ENCODE measurements around the gene GALNT18. TPM values are rescaled to one million over a fixed set of nuclear protein-coding genes. Genes with fewer than 3 reads are reported as not detected.
"Not testable (repeated sequence)": the region's sequence is repeated elsewhere in the genome, so short reads cannot be mapped to it uniquely, and the experiment has no call there.

The GALNT18 gene
- polyA plus RNA-seq, 3 donors = 9.4 to 16.5 (median 9.6) TPM

GRCh38 chr11:11378184-11378940 is 243.4 kb downstream of the GALNT18 start:
- WGBS, 3 donors = 84 to 93% (median 88%) methylated on average over 8 of the region's 8 CpGs
- no peak overlapping the region for H3K27ac ChIP-seq (ENCODE audit: low read depth, low read length)

DNA sequence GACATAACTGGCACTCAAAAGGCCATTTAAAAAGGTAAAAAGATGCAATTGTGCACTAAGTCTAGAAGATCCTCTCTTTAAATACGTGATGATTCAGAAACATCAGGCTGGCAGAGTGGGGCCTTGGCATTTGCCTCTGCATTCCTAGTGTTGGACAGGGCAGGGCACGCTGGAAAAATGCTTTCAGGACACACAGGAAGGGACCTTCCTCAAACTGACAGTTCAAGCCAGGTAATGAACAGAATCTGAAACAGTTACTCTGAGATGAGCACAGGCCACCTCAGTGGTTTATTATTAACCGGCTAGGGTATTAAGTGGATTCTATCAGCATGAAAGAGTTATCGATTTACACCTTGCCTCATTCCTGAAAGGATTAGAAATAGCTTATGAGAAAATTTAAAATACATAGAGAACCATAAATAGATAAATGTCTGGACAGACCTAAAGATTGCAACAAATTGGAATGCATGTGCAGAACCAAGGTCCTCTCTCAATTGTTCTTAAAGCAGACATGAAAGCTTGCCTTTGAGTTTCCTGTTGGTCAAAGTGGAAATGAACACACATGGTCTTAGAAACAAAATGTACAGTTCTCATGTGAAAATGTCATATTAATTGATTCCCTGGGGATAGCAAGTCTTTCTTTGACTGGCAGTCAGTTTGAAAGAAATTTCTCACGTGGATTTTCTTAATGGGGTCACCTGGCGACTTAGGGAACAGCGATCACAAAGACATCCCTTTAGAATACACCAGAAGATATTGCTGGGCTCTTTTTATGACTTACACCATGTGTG is 247.3 kb downstream of the GALNT18 start:
- WGBS, 3 donors = 77 to 90% (median 89%) methylated on average over 7 of the region's 7 CpGs

DNA sequence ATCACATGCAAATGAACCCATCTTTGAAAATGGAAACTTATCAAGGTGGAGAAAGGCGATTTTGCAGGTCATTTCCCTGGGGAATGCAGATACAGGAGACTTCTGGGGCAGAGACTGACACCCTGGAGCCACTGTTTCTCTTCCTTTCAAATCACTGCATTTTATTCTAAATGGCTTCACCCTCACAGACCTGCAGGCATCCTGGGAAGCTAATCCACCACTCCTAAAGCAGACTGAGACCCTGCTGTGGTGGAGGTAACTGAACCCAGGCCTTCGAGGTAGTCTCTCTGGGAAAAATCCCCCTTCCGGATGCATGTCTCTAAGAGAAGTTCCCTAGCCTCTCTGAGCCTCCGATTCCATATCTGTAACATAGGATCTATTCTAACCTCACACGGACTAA is 247.9 kb downstream of the GALNT18 start:
- H3K27ac ChIP-seq (ENCODE audit: low read depth, low read length) = no peak overlapping the region
- 73 to 88% (median 85%) methylated on average over 5 of the region's 5 CpGs for WGBS, 3 donors

More for the DNA sequence above, 247.3 kb downstream of the GALNT18 start:
- no peak overlapping the region for H3K27ac ChIP-seq (ENCODE audit: low read depth, low read length)

DNA sequence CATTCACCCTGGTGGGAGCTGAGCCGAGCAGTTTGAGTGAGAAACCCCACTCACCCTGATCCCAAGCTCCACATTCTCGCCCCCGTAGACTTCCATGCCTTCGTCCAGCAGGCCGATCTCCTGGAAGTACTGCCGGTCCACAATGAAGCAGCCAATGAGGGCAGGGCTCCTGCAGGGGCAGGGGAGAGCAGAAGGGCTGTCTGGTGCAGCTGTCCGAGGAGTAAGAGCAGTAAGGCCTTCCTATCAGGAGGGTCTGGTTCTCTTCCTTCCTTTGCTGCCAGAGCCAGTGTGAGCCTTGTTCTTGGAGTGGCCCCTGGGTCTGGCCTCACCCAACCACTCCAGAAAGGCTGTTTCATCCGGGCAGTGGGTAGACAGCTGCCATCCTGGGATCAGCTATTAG is 249.3 kb downstream of the GALNT18 start:
- WGBS, 3 donors = 92 to 95% (median 94%) methylated on average over 8 of the region's 8 CpGs

GRCh38 chr11:11370962-11371303 is 250.9 kb downstream of the GALNT18 start:
- WGBS, 3 donors = 79 to 82% (median 81%) methylated on average over 6 of the region's 6 CpGs
- H3K27ac ChIP-seq (ENCODE audit: low read depth, low read length) = no peak overlapping the region

More for the DNA sequence above, 249.3 kb downstream of the GALNT18 start:
- no peak overlapping the region for H3K27ac ChIP-seq (ENCODE audit: low read depth, low read length)

DNA sequence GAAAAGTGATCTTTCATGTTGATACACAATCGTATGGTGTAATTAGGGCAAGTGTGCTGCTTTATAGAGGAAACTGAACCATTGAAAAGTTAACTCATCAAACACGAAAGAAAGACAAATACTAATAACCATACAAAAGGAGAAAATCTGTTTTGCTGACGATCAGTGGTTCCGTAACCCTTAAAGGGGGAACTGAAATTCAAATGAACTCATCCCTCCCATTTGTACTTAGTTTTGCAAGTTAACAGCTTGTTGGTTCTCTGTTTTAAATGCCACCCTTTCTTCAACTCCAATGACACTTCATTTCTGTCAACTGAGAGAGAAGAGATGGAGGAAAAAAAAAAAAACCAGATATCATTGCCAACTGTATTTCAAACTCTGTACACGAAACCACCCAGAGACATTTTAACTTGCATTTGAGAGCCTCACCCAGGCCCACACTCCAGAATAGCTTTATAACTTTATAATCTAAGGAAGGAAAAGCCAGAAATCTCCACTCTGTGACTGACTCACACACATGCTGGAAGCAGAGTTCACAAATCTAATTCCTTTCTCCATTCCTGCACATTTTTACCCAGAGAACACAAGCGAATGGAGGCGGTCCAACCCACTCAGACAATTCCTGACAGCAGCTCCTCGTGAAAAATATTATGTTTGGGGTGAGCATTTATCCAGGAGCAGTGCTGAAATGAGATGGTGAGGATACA is 251.4 kb downstream of the GALNT18 start:
- WGBS, 3 donors = 75 to 83% (median 82%) methylated on average over 8 of the region's 8 CpGs
- H3K27ac ChIP-seq (ENCODE audit: low read depth, low read length) = no peak overlapping the region

- WGBS, 3 donors = 94 to 100% (median 96%) methylated on average over 1 of the region's 1 CpG
- H3K27ac ChIP-seq (ENCODE audit: low read depth, low read length) = no peak overlapping the region
Measured at GRCh38 chr11:11366793-11367192, 255.0 kb downstream of the GALNT18 start.

DNA sequence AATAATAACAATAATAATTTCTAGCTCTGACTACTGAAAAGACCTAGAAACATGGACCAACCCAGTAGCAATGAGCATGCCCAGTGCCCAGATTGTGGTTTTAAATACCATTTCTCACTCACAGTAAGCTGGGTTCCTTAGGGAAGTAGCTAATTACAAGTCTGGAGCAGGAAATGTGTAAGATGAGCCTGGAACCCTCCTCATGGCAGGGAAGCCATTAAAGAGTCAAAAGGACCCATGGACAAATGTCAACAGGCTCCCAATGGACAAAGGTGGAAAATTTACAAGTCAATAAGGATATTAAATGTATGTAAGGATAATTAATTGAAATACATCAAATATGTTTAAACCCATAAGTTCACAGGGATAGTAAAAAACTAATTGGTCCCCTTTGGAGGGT is 258.1 kb downstream of the GALNT18 start:
- no peak overlapping the region for H3K27ac ChIP-seq (ENCODE audit: low read depth, low read length)

- no peak overlapping the region for H3K27ac ChIP-seq (ENCODE audit: low read depth, low read length)
- 68 to 79% (median 79%) methylated on average over 3 of the region's 3 CpGs for WGBS, 3 donors
Measured at GRCh38 chr11:11359611-11360010, 262.2 kb downstream of the GALNT18 start.

- H3K27ac ChIP-seq (ENCODE audit: low read depth, low read length) = no peak overlapping the region
- WGBS, 3 donors = 87 to 95% (median 92%) methylated on average over 9 of the region's 9 CpGs
Measured at GRCh38 chr11:11356842-11357241, 265.0 kb downstream of the GALNT18 start.

- 60 to 92% (median 89%) methylated on average over 11 of the region's 11 CpGs for WGBS, 3 donors
Measured at GRCh38 chr11:11352878-11353277, 268.9 kb downstream of the GALNT18 start, which contains the start of gene CSNK2A3. TSS of gene CSNK2A3 (minus strand) at chr11:11353250. CDS start at chr11:11353119, 131 bp downstream.

DNA sequence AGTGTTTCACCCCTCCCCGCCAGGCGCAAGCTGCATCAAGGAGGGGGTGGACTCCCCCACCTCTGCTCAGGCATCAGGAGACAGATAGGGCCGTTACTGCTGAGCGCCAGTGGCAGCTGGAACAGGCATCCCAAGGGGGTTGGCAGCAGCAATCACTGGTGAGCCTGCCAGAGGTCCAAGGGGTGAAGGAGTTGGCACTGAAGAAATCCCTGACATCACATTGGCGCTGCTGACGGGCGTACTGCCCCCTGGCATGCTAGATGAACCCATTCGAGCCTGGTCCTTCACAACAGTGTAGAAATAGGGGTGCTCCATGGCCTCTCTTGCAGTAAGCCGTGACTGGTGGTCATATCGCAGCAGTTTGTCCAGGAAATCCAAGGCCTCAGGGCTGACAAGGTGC is 270.0 kb downstream of the GALNT18 start:
- H3K27ac ChIP-seq (ENCODE audit: low read depth, low read length) = not testable (repeated sequence)
- WGBS, 3 donors = 74 to 83% (median 79%) methylated on average over 8 of the region's 10 CpGs

More at GRCh38 chr11:11352878-11353277, 268.9 kb downstream of the GALNT18 start, which contains the start of gene CSNK2A3:
- not testable (repeated sequence) for H3K27ac ChIP-seq (ENCODE audit: low read depth, low read length)

DNA sequence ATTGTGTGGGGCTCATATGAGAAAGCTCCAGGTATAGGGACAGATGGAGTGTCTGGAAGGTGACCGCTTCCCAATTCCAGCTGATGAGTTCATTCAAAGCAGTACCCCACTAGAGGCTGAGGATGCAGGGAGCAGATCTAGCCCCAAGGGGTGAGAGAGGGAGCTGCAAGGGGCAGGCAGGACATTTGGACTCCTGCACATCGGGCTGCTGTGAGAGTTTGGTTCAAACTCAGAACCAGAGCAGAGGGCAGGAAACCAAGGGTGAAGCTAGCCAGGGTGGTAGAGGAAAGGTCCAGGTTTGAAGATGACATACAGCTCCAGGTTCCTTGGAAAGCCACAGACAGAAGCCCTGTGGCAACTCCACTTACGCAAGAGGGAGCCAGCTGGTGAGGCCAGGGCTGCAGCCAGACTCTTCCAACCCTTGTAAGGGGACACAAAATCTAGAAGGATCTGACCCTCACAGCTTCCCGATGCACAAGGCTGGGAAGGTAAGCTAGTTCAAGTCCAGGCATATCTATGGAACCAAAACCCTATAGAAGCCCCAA is 270.7 kb downstream of the GALNT18 start:
- 83 to 91% (median 84%) methylated on average over 4 of the region's 4 CpGs for WGBS, 3 donors
- H3K27ac ChIP-seq (ENCODE audit: low read depth, low read length) = no peak overlapping the region

DNA sequence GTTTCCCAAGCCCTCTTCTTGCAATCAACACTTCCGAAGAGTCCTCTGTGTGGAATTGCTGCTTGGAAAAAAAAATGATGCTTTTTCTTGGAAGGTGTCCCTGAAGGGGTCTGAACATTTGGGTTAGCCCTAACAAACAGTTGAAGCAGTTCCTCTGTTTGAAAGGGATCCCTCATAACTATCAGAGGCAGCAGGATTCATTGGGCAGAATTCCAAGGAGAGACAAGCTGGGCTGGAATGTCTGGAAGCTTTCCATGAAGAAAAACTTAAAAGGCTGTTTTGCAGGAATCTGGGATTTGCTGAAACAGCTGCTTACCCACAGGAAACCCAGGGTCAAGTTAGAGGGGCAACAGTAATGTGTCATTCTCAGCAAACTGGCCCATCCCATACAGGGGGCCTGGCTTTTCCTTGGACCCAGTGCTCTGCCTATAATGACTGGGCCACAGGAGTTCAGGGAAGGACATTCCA is 271.9 kb downstream of the GALNT18 start:
- H3K27ac ChIP-seq (ENCODE audit: low read depth, low read length) = no peak overlapping the region
- 44 to 82% (median 49%) methylated on average over 1 of the region's 1 CpG for WGBS, 3 donors

DNA sequence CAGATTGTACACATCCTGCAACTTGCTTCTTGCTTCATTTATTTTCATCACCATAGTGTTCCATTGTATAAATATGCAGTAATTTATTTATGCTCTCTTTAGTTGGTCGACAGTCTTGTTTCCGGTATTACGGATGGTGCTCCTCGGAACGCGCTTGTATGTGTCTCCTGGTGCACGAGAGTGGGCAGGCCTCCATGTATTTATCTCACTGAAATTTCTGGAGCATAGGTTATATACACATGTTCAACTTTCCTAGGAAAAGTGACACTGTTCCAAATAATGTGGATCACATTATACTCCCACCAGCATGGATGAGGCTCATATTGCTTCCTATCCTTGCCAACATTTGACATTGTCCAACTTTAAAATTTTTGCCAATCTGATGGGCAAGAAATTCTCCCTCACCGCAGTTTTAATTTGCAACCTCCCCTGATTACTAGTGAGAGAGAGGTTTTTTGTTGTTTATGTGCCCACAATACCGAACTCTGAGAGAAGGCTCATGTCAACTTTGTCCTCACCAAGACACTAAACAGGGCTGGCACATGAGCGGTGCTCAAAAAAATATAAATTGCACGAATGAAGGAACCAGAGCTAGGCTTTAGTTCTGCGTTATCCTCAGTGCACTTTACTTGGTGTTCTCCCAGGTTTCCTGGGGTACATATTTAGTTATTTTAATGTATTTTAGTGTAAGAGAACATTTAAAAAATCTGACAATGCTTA is 272.5 kb downstream of the GALNT18 start:
- 50 to 77% (median 50%) methylated on average over 12 of the region's 12 CpGs for WGBS, 3 donors
- no peak overlapping the region for H3K27ac ChIP-seq (ENCODE audit: low read depth, low read length)

GRCh38 chr11:11348303-11348702 is 273.5 kb downstream of the GALNT18 start:
- WGBS, 3 donors = 75 to 85% (median 78%) methylated on average over 5 of the region's 5 CpGs

DNA sequence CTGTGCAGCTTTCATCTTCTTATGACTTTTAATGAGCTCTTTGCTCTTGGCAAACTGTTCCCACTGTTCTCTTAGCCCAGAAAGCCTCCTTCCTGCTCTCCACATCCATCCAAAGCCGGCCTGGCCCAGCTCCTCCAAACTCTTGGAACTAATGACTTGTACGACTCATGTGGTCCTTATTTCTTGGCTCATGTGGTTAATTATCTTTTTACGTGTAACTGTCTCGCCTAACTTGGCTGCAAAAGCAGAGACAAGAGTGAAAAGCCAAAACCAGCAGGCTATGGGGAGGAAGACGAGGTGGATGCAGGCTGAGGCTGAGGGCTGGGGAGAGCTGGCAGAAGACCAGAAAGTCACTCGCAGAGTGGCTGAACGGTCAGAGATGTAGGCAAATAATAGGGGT is 274.2 kb downstream of the GALNT18 start:
- WGBS, 3 donors = 48 to 75% (median 50%) methylated on average over 7 of the region's 7 CpGs
- no peak overlapping the region for H3K27ac ChIP-seq (ENCODE audit: low read depth, low read length)

More at GRCh38 chr11:11348303-11348702, 273.5 kb downstream of the GALNT18 start:
- no peak overlapping the region for H3K27ac ChIP-seq (ENCODE audit: low read depth, low read length)

DNA sequence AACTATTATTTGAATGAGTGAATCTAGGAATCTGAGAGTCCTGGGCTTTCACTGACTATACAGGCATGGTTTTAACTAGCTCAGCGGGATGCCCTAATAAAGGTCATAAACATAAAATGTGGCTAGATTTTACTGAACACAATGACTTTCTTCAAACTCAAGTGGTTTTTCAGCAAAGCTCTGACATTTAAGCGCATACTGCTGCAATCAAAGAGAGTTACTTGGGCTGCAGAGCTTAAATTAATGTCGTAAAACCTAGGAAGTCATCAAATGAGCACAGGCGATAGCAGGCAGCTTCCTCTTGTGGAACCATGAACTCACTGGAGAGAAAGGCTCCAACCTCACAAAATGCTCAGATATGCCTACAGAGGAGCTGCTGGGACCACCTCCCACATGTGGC is 275.5 kb downstream of the GALNT18 start:
- no peak overlapping the region for H3K27ac ChIP-seq (ENCODE audit: low read depth, low read length)
- 76 to 92% (median 88%) methylated on average over 4 of the region's 4 CpGs for WGBS, 3 donors

Measured in adipose tissue (tissue), 3 donors.